GM04503 (cell line): Measurements from ENCODE around the gene PPARGC1A.
A peak's percentile ranks its signal among the peaks of the same experiment; 100 is the strongest.

Source experiments
- DNase-seq: peaks from one replicate; pipeline ENCODE4 v3.0.0-alpha.2; 2012; ENCODE audit warnings: low read depth

PPARGC1A gene

DNA sequence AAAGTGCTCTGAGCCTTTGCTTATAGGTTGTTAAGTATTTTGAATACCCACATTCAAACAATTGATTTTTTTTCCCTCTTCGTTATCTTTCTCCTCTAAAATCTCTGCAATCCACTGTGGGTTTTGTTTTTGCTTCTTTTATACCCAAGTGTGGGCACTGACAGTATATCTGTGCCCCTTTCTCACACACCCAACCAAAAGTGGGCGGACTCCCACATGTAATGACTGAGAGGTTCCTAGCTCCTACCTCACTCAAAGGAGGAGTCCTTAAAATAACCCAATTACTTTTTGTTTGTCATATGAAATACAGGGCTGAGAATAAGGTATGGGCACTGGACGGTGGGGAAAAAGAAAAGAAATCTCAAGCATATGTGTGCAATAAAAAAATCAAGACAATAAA, 51.7 kb downstream of the PPARGC1A start:
- DNase-seq, result no peak

DNA sequence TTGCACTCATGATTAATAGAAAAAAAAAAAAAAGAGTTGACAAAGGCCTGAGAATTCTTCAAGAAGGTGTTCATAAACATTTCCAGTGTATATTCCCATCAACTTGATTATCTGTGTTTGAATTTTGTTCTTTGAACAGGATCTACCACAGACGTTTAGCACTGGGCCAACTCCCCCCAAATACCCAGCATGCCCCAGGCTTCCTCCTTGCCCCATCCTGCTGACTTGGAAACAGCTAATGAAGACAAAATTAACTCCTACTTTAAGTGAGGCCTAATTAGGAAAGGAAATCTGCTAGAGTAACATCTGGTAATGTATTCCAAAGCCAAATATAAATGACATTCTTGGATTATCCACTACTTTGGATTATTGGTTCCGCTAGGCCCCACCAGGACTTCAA, 52.5 kb downstream of the PPARGC1A start:
- DNase-seq, result no peak

DNA sequence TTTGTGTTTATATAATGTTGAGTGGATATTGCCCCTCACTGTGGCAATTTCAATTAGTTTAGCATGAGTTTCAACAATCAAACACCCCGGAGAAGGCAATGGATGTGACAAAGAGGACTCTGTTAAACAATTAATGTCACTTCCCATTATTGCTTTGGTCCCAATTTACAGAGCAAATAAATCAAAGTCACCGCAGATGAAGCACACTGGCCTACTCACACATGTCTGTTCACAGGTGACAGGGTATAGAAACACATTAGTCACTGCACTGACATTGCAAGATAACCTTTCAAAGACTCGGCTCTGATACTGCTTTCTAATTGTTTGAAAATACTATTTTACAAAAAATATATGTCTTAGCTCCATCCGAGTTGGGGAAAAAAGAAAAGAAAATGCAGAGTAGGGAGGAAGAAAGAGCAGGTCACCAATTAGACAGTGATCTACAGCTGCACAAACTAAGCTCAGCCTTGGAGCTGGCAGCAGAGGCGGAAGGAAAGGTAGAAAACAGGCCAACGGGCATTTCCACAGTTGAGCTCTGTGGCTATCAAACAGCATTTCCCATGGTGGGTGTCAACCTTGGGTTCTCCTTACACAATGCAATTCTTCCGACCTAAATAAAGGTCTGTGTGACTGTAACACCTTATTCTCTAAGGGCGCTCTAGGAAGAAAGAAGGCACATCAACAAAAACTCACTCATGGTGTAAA, 53.9 kb downstream of the PPARGC1A start:
- no peak for DNase-seq

DNA sequence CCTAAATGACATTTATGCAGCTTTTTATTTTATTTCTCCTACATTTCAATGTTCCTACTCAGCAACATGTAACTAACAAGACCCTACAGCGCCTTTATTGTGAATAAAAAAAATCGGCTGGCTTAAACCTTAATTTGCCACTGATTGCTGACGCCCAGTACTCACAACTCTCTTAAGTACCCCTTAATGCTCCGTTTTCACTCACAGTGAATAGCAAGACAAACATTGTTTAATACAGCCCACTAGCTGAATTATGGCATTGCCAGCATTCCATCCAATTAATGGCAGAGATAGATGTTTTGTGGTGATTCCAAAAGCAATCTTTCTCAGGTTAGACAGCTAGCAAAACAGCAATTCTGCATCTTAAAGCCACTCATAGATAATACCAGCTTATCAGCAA, 61.1 kb downstream of the PPARGC1A start:
- DNase-seq, result no peak

DNA sequence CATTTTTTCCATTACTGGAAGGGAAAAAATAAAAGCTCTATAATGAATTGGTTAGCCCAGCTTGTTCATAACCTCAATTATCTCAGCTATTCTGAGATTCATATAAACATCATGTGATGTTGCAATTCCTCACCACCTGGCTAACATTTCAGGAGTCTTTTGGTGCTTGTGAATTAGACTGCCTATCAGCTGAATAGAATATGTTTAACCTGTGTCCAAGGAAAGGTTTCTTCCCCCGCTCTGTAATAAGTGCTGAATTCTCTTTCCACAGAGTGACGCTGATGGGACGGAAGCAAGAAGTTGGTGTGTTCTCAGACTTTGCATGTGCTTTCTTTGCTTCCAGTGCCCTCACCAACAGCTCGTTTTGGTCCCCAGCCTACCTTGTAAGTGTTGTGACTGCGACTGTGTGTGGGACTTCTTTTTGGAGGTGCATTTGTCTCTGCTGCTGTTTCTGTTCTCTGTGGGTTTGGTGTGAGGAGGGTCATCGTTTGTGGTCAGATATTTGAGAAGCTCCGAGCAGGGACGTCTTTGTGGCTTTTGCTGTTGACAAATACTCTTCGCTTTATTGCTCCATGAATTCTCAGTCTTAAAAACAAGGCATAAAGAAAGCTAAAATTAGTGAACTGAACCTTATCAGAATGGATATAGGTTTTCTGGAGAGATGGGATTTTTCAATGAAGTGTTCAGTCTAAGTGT, 61.7 kb downstream of the PPARGC1A start:
- no peak for DNase-seq

DNA sequence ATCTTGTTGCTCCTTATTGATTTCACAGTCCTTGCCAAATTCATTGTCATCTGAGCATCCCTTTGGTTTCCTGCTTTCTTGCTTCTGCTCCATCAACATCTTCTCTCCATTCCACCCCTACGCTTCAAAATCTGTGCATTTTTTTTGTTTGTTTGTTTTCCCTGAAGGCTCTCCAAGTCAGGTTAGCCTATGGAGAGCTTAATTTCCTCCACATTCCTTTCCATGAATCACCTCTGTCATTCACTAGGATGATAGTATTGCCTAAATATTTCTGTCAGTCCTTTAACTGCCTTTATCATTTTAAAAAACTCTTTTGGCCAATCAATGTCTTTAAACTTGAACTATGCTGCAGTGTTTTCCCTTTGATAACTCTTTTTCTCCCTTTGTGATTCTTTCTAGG, 67.7 kb downstream of the PPARGC1A start:
- no peak for DNase-seq

DNA sequence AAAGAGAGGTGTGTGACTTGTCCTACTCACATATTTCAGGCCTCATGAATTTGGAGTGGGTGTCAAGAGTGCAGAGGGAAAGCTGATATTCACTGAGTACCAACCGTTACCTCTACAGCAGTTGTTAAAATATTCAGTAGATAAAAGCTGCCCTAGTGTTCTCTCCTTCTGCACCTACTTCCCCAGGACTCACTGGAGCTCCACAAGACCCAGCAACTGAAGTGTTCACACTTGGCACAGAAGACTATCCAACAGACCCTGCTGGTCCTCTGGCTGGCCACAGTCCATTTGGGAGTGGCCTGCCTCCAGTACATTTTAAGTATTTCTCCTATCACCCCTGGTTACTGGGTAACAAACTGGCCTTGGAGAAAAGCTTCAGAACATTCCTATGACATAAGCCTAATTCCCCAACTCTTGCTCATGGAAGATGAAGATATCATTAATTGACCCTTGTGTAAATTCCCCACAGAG, 70.8 kb downstream of the PPARGC1A start:
- no peak for DNase-seq

DNA sequence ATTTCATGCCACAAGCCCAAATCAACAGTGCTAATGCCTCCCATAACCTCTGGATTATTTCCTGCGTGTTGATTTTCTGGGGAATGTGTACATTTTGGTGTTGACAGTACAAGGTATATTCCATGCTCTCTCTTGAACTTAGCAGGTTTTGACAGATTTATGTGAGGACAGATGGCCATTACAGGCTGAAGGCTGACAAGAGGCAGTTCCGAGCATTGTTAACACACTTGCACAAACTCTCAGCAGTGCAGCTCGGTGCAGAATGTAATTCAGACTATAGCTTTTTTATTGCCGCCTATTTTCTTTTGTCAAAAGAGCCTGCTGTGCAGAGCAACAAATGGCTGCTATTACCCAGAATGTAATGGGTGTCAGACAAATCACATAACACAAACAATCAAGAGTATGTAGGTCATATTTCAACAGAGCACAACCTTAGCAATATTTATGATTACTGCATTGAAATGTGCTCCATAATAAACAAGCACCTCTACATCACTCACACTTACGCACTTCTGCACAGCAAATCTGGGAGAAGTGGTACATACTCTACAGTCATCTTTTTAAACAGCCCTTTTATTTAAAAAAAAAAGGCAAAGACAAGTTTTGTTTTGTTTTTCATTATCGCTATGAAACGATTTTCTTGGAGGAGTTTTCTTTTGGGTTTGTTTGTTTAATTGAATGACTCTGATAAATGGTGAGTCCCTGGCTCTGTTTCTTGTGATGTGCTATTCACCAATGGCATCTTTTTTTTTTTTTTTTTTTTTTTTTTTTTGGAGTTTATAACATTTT, 71.6 kb downstream of the PPARGC1A start:
- DNase-seq, result no peak

DNA sequence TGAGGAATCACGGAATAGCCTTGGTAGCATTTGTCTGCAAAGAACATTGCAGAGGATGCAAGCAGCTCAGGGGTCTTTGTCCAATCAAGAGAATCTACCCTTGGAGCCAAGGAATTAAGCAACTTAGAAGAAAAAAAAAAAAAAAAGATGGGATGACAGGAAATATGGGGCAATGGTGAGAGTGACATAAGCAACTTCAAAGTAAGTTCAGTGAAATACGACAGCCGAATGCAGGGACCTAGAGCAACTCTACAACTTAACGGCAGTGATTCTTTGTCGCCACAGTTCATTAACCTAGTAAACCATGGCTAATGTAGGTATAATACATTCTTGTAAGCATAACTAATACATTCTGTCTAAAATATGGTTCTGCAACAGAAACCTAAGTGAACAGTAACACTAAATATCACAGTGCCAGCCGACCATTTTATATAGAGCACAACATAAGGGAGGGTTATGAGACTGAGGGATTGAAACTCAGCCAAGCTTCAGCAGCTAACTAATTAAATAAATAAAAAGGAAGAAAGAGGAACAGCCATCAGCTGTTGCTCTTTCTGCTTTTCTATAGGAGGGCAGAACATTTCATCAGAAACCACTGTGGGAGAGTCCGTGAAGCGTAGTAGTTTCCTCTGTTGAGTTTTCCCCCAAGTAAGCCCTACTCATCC, 74.7 kb downstream of the PPARGC1A start:
- DNase-seq, result no peak

DNA sequence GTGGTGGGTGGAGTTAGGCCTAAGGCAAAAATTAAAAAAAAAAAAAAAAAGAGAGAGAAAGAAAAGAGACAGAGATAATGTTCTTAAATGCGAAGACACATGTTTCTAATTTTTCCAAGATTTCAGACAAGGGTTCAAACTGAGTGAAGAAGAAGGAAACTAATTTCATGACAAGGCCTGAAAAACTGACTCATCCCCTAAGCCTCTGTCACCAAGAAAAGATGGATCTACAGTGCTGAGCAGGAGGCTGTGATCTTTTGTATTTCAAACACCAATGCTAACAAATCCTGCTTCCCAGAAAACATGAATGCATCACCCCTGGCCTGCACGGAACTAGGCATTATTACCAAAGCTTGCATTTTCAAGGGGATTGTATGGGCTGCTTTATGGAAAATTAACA, 75.3 kb downstream of the PPARGC1A start:
- DNase-seq, result no peak

DNA sequence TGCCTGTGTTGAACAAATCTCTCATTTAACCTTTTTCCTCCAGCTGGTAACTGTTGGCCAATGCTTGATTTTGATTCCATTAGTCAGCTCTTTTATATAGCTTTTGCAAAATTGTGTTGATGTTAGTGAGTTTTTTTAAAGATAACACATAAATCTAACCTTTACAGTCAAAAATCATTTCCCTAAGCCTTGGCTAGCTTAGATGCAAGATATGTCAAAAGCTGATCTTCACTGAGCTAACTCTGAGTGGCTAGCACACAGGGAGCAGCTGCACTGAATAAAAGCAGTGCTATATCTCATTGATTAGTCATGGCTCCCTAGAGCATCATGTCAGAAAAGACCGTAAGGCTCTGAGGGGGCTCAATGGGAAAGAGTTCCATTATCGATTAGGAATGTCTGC, 78.7 kb downstream of the PPARGC1A start:
- no peak for DNase-seq

DNA sequence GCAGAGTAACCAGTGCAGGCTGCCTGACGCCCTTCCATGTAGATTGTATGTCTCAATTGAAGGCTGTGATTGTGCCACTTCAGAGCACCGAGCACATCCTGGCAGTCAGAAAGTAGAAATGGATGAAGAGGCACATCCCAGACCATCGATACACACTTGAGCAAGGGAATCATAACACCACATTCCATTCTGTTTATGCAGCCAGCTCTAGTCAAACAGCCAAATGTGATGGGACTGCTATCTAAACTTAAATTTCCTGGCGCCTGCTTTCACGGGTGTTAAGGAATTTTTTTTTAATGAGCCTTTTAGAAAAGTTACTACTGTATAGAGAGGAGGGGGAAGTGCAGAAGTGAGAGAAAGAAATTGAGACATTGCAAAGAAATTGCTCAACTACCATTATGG, 84.4 kb downstream of the PPARGC1A start:
- no peak for DNase-seq

DNA sequence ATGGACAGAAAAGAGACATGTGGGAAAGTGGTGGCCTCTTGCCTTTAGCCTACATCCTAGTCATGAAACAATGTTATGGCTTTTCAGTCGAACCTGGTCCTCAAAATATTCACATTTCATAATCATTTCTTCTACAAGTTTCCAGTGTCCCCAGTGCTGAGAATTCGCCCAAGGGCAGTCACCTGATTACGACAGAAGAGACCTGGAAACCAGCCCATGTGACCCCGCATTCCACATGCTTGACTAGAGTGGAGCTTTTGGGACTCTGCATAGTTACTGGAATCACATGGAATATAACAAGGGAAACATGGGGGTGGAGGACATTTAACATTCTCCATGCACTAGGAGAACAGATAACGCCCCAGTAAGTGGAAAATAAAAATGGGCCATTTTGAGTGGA, 100.1 kb downstream of the PPARGC1A start:
- peak; percentile 51 for DNase-seq

DNA sequence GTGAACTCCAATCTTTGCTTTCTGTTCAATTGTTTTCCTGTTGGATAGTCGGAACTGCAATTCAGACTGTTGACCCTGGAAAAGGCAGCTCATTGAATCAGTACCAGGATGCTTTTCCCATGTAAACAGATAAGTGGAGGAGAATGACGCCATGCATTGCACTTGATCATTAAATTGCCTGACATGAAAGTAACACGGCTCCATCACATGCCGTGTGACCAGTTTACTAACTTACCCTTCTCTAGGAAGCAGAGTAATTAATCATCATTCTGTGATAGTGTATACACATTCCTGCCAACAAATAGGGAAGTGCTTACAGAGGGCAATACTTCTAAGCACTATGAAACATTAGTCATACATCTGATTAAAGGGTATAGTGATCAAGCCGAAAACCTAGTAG, 101.4 kb downstream of the PPARGC1A start:
- DNase-seq, result no peak

DNA sequence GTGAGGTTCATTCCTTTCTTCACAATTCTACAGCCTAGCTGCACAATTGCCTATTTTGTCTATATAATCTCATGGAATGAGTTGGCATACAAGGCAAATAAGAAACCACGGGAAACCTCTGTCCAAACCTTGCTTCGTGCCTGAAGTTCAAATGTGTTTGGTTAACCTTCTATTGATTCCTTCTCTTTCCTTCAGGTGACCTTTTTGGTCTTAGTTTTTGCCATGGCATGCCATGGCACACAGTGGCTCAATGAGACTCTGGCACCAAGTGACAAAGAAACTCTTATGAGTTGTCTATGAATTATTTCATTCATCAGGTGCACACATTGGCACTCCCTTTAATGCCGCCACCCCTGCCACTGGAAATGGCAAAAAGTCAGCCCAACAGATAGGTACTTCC, 101.8 kb downstream of the PPARGC1A start:
- no peak for DNase-seq

DNA sequence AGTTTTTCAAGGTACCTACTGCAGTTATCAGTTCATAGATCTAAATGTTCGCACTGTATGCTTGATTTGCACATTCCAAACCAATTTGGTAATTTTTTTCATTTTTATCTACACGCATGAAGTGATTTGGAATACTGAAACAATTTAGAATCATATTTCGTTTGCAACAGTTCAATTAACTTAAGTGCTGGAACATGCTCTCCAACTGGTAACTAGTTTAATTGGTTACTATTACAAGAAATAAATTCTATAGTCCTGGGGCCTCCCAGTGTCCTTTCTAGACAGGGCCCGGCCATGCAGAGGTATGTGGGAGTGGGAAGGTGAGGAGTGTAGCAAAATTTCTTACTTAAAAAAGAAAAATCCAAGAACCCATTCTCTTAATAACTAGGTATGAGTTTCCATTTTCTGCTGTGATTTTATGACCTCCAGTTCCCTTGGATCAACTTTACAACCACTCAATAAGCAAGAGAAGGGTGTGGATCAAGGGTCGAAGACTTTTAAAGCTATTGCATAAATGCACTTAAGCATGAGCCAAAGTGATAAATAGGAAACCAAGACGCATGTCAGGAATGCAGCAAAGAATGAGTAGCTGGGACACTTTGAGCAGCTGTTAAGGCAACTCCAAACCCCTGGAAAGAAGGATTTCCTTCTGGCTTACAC, 106.9 kb downstream of the PPARGC1A start:
- no peak for DNase-seq

DNA sequence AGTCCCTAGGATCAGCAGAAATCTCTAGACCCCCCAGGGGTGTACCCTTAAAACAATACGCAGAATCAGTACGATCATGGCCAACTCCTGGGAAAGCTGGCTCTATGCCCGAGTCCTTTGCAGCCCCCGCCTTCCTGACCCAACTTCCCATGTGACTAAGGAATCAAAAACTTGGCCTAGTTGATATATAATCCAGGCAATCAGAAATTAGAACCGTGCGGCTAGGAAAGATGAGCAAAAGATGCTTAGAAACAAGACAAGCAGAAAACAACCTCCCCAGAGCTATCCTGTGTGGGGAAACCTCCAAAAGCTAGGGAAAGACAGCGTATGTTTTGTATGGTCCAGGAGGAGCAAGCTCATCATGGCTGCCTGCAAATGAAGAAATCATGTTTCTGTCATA, 110.0 kb downstream of the PPARGC1A start:
- DNase-seq, result no peak

DNA sequence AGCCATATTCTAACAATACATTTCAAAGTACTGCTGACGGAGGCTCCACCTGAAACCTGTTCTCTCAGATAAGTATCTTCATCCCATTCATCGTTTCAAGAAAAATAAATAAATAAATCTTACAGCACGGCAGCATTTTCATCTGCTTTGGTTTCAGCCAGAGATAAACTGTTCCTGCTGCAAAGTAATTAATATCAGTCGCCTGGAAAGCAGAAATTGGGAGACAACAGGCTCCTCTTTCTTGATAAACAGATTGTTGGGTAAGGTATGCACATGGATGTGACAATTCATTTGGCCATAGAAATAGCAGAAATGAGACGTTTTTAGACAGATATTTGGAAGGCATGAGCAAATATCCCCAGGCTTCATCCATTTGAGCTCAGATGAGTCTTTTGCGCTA, 110.4 kb downstream of the PPARGC1A start:
- no peak for DNase-seq

DNA sequence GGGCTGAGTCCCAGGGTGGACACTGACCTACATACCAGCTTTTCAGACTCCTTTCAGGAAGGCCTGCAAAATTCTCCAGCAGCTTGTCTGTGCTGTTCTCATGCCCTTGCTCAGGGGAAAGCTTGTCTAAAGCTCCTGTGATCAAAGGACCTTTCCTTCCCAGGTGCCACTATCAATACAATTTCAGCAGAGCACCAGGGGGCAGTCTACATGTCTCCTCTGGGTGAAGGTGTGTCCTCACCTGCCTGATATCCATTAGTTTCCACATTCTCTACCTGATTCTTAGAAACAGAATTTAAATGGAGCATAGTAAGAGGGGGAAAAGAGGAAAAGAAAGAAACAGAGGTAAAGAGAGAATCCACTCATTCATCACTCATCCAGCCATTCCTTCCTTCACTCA, 114.2 kb downstream of the PPARGC1A start:
- no peak for DNase-seq

DNA sequence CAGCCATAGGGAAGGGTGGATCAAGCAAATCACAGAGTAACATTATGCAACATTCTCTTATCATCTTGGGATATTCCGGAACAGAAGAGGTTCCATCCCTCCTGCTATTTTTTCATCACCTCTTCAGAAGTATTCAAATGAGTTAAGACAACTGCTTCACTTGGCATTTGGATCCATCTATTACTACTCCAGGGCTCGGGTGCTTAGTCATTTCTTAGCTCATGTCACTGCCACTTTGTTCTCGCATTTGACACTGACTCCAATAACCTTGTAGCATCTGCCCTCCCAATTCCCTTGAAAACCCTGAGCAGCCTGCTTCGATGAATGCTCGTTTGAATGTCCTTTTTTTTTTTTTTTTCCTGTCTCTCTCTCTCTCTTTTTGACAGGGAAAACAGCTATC, 114.9 kb downstream of the PPARGC1A start:
- no peak for DNase-seq

DNA sequence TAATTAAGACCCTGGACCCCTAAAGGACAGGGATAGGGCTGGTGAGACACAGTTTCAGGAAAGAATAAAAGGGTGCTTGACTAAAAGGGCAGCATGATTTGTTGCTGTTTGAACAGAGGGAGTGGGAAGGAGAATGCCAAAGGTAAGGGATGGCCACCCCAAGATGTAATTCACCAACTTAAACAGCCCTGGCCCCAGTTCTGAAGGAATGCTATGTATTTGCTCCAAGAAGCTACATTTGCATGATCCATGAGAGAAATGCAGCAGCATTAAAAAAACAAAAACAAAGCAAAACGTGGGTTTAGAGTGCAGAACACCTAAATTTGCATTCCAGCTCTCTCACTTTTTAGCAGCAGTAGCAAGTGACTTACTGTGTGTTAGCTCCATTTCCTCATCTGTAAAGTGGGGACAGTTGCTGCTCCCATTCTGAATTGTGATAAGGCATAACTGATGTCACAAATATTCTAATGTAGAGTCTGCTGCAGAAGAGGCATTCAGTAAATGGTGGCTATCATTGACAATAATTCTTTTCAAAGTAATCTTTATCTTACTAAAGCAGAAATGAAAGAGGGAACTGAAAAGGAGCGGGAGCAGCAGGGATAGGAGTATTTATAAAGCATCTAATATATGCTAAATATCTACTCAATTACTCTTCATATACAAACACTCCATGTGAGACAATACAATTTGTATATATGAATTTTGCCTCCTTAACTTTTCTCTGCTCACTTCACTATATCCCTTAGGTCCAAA, 115.8 kb downstream of the PPARGC1A start:
- DNase-seq, result no peak
